D721Med (cell line): Measurements from ENCODE around the gene CA10.

Experiments
- DNase-seq: peaks from one replicate; pipeline ENCODE4 v3.0.0; 2011; ENCODE audit warnings: low spot score; ENCODE audit not compliant: insufficient read length
- FAIRE-seq: peaks from 2 replicates; lab custom pipeline; 2011; peaks lifted over from hg19 to GRCh38; lab: Jason Lieb, UNC
- TF ChIP-seq, protein P1 (sequence below): IDR thresholded peaks from 2 replicates; pipeline ENCODE4 v1.5.1; 2012; ENCODE audit warnings: mild to moderate bottlenecking, control low read depth; ENCODE audit not compliant: insufficient read depth; ENCODE audit errors: missing control alignments

CA10 gene

GRCh38 chr17:52032454-52032853, 126.1 kb downstream of the CA10 start:
- FAIRE-seq = no peak
- no peak for DNase-seq
- TF ChIP-seq, protein P1, sequence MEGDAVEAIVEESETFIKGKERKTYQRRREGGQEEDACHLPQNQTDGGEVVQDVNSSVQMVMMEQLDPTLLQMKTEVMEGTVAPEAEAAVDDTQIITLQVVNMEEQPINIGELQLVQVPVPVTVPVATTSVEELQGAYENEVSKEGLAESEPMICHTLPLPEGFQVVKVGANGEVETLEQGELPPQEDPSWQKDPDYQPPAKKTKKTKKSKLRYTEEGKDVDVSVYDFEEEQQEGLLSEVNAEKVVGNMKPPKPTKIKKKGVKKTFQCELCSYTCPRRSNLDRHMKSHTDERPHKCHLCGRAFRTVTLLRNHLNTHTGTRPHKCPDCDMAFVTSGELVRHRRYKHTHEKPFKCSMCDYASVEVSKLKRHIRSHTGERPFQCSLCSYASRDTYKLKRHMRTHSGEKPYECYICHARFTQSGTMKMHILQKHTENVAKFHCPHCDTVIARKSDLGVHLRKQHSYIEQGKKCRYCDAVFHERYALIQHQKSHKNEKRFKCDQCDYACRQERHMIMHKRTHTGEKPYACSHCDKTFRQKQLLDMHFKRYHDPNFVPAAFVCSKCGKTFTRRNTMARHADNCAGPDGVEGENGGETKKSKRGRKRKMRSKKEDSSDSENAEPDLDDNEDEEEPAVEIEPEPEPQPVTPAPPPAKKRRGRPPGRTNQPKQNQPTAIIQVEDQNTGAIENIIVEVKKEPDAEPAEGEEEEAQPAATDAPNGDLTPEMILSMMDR = no peak

DNA sequence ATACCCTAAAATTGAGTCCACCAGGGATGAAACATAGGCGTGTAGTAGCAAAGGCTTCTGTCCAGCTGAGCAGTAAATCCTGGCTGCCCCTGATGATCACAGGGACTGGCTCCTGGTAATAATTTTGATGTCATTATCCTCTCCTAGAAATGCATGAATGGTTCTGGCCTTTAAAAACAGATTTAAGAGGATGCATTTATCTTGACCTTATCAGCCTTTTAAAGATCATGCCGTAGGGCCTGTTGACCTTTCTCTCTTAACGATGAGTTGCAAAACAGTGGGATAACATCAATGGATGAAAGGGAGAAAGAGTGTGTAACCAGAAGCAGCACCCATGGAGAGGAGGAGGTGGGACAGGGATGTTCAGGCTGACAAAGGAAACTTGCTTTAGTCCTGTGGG, 128.5 kb downstream of the CA10 start:
- DNase-seq = no peak
- FAIRE-seq = no peak
- TF ChIP-seq, protein P1 = no peak

DNA sequence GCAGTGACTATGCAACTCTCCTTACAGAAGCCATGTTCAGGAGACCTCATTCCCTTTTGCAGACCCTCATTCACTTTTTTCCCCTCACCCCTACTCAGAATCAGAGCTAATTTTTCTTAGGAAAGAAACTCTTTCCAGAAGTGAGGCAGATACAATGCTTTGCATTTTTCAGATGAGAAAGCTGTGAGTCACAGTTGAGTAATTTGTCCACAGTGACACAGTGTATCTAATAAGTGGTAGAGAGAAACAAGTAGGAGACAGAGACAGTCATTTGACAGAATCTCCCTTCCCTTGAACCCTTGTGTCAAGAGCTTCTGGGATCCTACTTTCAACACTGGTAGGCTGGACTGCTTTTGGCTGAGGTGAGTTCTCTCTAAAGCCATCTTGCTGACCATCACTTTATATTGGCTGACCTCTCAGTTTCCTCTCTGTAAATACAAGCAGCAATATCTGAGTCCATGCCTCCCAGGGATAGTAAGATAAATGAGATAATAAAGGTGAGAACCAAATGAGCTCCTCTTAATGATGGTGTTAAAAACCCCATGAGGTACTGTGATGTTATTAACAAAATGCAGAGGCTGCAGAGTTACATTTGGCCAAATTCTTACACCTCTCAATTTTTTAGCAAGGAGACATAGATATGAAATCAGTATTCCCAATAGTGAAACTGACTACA, 130.8 kb downstream of the CA10 start:
- no peak for FAIRE-seq
- TF ChIP-seq, protein P1 = no peak
- DNase-seq = no peak

DNA sequence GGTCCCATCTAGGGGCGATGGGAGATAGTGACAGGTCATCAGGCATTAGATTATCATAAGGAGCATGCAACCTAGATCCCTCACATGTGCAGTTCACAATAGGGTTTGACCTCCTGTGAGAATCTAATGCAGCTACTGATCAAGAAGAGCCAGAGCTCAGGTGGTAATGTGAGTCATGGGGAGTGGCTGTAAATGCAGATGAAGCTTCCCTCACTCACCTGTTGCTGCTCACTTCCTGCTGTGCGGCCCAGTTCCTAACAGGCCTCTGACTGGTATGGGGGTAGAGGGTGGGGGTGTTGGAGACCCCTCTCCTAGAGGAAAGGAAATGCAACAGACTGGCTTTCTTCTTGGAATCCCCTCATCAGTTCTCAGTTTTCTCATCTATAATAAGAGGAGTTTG, 131.4 kb downstream of the CA10 start:
- TF ChIP-seq, protein P1 = no peak
- no peak for FAIRE-seq
- no peak for DNase-seq

DNA sequence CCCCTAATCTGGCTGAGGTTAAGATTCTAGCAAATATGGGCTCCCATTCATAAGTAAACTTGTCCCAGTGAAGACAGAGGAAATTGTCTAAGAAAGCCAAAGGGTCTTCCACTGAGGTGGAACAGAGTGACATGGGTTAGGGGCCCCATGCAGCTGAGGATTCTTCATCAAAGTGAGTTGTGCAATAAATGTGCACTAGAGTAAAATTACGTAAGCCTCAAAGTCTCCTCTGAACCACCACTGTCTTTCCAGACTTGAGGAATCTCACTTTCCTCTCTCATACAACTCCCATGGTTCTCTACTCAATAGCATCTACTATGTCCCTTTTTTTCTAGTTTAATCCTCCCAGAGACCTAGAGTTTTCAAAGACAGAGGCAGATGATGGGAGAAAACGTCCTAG, 132.4 kb downstream of the CA10 start:
- DNase-seq (no peak), FAIRE-seq (no peak)
- TF ChIP-seq, protein P1 = no peak

DNA sequence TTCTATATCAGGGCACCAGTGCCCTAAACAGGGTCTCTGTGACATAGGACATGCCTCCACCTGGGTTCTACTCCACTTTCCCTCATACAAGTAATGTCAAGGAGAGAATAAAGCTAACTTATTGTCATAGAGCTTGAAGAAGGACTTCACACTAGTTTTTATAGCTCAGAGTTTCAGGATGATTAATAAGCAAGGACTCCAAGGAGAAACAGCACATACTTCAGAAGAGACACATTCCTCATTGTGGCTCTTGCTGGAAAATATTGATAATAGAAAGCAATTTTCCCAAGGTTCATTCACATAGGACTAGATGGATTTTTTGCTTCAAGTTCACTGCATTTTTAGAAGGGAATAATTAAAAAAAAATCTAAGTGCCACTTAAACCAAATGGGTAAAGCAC, 133.3 kb downstream of the CA10 start:
- FAIRE-seq = no peak
- no peak for DNase-seq
- TF ChIP-seq, protein P1 = no peak

GRCh38 chr17:52024300-52024870, 134.1 kb downstream of the CA10 start:
- DNase-seq = no peak
- no peak for FAIRE-seq
- TF ChIP-seq, protein P1 = no peak
